Right atrium auricular region (tissue), 2 donors: ENCODE results near the gene AHCYL2. TPM values are rescaled to one million over a fixed set of nuclear protein-coding genes. Genes with fewer than 3 reads are reported as not detected.

Experiments
- DNase-seq: peaks from one replicate; pipeline ENCODE4 v3.0.0-alpha.2; 2019; ENCODE audit warnings: low spot score
- H3K27ac ChIP-seq, 2 donors: fragments of 200-600 bp; sonication (generic); 1 replicate in 1 of 2; 2 replicates in 1 of 2; pipeline ENCODE4 v1.5.1; 2016 to 2019
- H3K27me3 ChIP-seq, 2 donors: fragments of 200-600 bp; sonication (generic); one replicate each; pipeline versions ENCODE4 v1.5.1 to v1.6.0; 2017 to 2019
- H3K36me3 ChIP-seq: fragments of 200-600 bp; sonication (generic); one replicate; pipeline ENCODE4 v1.5.1; 2016
- H3K4me1 ChIP-seq, 2 donors: fragments of 200-600 bp; sonication (generic); one replicate each; pipeline versions ENCODE4 v1.5.1 to v1.6.0; 2017 to 2019
- H3K4me3 ChIP-seq, 2 donors: fragments of 200-600 bp; sonication (generic); 1 replicate in 1 of 2; 2 replicates in 1 of 2; pipeline ENCODE4 v1.5.1; 2017 to 2019; ENCODE audit warnings: mild to moderate bottlenecking in 1 of 2, moderate library complexity in 1 of 2
- H3K9me3 ChIP-seq, 2 donors: fragments of 200-600 bp; sonication (generic); one replicate each; pipeline ENCODE4 v1.5.1; 2019
- CTCF ChIP-seq, 2 donors: fragments of 200-600 bp; sonication (generic); IDR thresholded peaks; one replicate each; pipeline ENCODE4 v1.5.1; 2019; ENCODE audit warnings: antibody characterized with exemption in 2 of 2
- total RNA-seq, 2 donors: library from RNA; depleted of rRNA; stranded (reverse); fragments of >200 nt; gene quantifications; one replicate each; pipeline ENCODE4 v1.1.0, GENCODE V29; 2016

Gene AHCYL2
- 1 to 10 TPM; 5.6 to 6.5 TPM for total RNA-seq

GRCh38 chr7:129224251-129225205, at the start of gene AHCYL2:
TSS of gene AHCYL2 (plus strand) at chr7:129225030.
- peak within 1 kb of the TSS; percentile 82 to 86 for H3K4me3 ChIP-seq
- peak within 1 kb of the TSS; percentile 94 to 98 for H3K27ac ChIP-seq
- H3K36me3 ChIP-seq, result no peaks in the 10 kb centered on the region
- peak; percentile 96 for DNase-seq
- H3K4me1 ChIP-seq, result peaks cover 0 to 14% of the 10 kb centered on the region in 2 donors
- no peak for TF ChIP-seq CTCF (IDR thresholded peaks at IDR 0.05)
- no peaks in the 10 kb centered on the region for H3K9me3 ChIP-seq
- H3K27me3 ChIP-seq, result no peaks in the 10 kb centered on the region

GRCh38 chr7:129176916-129177710, 47.7 kb upstream of the AHCYL2 start:
- Histone ChIP-seq H3K27ac (no peak overlapping the region), H3K36me3 (no peaks in the 10 kb centered on the region), H3K4me1 (no peaks in the 10 kb centered on the region), H3K4me3 (no peak overlapping the region), H3K27me3 (no peaks in the 10 kb centered on the region), H3K9me3 (no peaks in the 10 kb centered on the region)
- TF ChIP-seq CTCF (IDR thresholded peaks at IDR 0.05), result no peak
- DNase-seq, result no peak

GRCh38 chr7:129184981-129185670, 39.7 kb upstream of the AHCYL2 start:
- Histone ChIP-seq H3K27ac (no peak overlapping the region), H3K4me1 (peaks cover 0 to 9% of the 10 kb centered on the region in 2 donors), H3K9me3 (no peaks in the 10 kb centered on the region), H3K4me3 (no peak overlapping the region), H3K27me3 (no peaks in the 10 kb centered on the region), H3K36me3 (no peaks in the 10 kb centered on the region)
- no peak for DNase-seq
- no peak for TF ChIP-seq CTCF (IDR thresholded peaks at IDR 0.05)

- no peak for DNase-seq
- no peak overlapping the region for H3K27ac ChIP-seq
- no peaks in the 10 kb centered on the region for H3K27me3 ChIP-seq
- H3K4me3 ChIP-seq, result no peak overlapping the region
- H3K36me3 ChIP-seq, result no peaks in the 10 kb centered on the region
- TF ChIP-seq CTCF (IDR thresholded peaks at IDR 0.05), result no peak
- H3K9me3 ChIP-seq, result no peaks in the 10 kb centered on the region
- peaks cover 0 to 14% of the 10 kb centered on the region in 2 donors for H3K4me1 ChIP-seq
These were observed 38.0 kb upstream of the AHCYL2 start for GRCh38 chr7:129186749-129187260.

GRCh38 chr7:129187681-129188371, 37.0 kb upstream of the AHCYL2 start:
- no peak for DNase-seq
- no peaks in the 10 kb centered on the region for H3K9me3 ChIP-seq
- no peaks in the 10 kb centered on the region for H3K27me3 ChIP-seq
- H3K4me1 ChIP-seq, result peaks cover 0 to 14% of the 10 kb centered on the region in 2 donors
- TF ChIP-seq CTCF (IDR thresholded peaks at IDR 0.05), result no peak
- H3K4me3 ChIP-seq, result peak overlapping the region; percentile 67 to 81
- peak overlapping the region; percentile 44 to 59 for H3K27ac ChIP-seq
- H3K36me3 ChIP-seq, result no peaks in the 10 kb centered on the region
